K562 (cell line): ENCODE data around the gene TOX2. TPM values are rescaled to one million over a fixed set of nuclear protein-coding genes. Genes with fewer than 3 reads are reported as not detected.

Experiments
- CCAR2 ChIP-seq: fragments of 200-400 bp; formaldehyde crosslinking; IDR thresholded peaks from 2 replicates; pipeline ENCODE4 v1.6.1; 2017; ENCODE audit warnings: mild to moderate bottlenecking, low read depth, low read length
- E4F1 ChIP-seq: fragments of 250-450 bp; sonication (Bioruptor Pico); IDR thresholded peaks from 2 replicates; pipeline ENCODE4 v1.5.0; 2021; ENCODE audit warnings: mild to moderate bottlenecking, borderline replicate concordance
- JUN ChIP-seq, 2 experiments: sonication (generic) in 1 of 2; formaldehyde crosslinking in 1 of 2; IDR thresholded peaks; 2 replicates each; pipeline versions ENCODE4 v1.6.1 to v1.8.0; 2012 to 2022; ENCODE audit warnings: borderline replicate concordance in 2 of 2, mild to moderate bottlenecking in 2 of 2, improper control_type of control experiment in 1 of 2, low read depth in 1 of 2, low read length in 1 of 2, missing genetic modification reagents in 1 of 2
- SRF ChIP-seq, 2 experiments: fragments of 250-450, 450-650 bp in 1 of 2; sonication (Bioruptor Pico) in 1 of 2; sonication (generic) in 1 of 2; formaldehyde crosslinking; IDR thresholded peaks; 2 replicates each; pipeline versions ENCODE4 v1.5.0 to v1.5.1; 2020 to 2022; ENCODE audit warnings: mild to moderate bottlenecking in 1 of 2, missing genetic modification reagents in 1 of 2
- STAT6 ChIP-seq: sonication (generic); formaldehyde crosslinking; IDR thresholded peaks from 2 replicates; pipeline ENCODE4 v1.8.1; 2023; ENCODE audit warnings: mild to moderate bottlenecking, missing genetic modification reagents
- ZBTB40 ChIP-seq, 2 experiments: fragments of 450-650 bp in 1 of 2; sonication (generic) in 1 of 2; formaldehyde crosslinking in 1 of 2; IDR thresholded peaks; 2 replicates each; pipeline versions ENCODE4 v1.7.1 to v1.9.0; 2016 to 2022; ENCODE audit warnings: inconsistent platforms in 1 of 2, mild to moderate bottlenecking in 1 of 2, missing genetic modification reagents in 1 of 2
- ZFX ChIP-seq: sonication (generic); formaldehyde crosslinking; IDR thresholded peaks from 2 replicates; pipeline ENCODE4 v1.8.0; 2022; ENCODE audit warnings: mild to moderate bottlenecking, missing genetic modification reagents, moderate library complexity
- ZHX1 ChIP-seq: fragments of 150-350 bp; conservative IDR thresholded peaks from 2 replicates; pipeline ENCODE4 v1.6.1; 2014; ENCODE audit warnings: low read length
- polyA plus RNA-seq, 8 experiments: library from polyadenylated mRNA; depleted of rRNA in 4 of 8; stranded (reverse) in 5 of 8; unstranded in 3 of 8; fragments of >200 nt; fragmentation: Nextera tagmentation in 2 of 8; fragmentation: Illumina TruSeq in 1 of 8; extraction: Ambion mirVana in 2 of 8; extraction: Trizol in 1 of 8; gene quantifications; 2 replicates each; pipeline versions ENCODE4 v1.2.1 to v1.2.3, GENCODE V29; 2011 to 2014; ENCODE audit warnings: inconsistent platforms in 1 of 8, missing spikeins in 1 of 8
- total RNA-seq, 7 experiments: library from RNA; depleted of rRNA in 6 of 7; stranded (reverse); fragments of >200 nt in 6 of 7; fragmentation: Illumina TruSeq in 2 of 7; extraction: Trizol in 2 of 7; gene quantifications; 2 replicates each; pipeline versions ENCODE4 v1.2.1 to v1.2.3, GENCODE V29; 2011 to 2021; ENCODE audit warnings: low replicate concordance in 1 of 7

The TOX2 gene
- total and polyA plus RNA-seq, 9 of the 15 experiments (the other 6 are each of a cell fraction or from before 2014, with no cell fraction given) = not detected

- TF ChIP-seq STAT6 (CRISPR knock-in tag) = no peak
- no peak for TF ChIP-seq CCAR2
- TF ChIP-seq E4F1 = no peak
- no peak for TF ChIP-seq ZBTB40 (IDR thresholded peaks at IDR 0.05)
- no peak for TF ChIP-seq ZBTB40 (CRISPR knock-in tag; IDR thresholded peaks at IDR 0.05)
- no peak for TF ChIP-seq ZFX (CRISPR knock-in tag)
- TF ChIP-seq SRF (CRISPR knock-in tag; IDR thresholded peaks at IDR 0.05) = no peak
- TF ChIP-seq JUN (IDR thresholded peaks at IDR 0.05; ENCODE audit: borderline replicate concordance, low read depth, low read length) = no peak
- TF ChIP-seq JUN (CRISPR knock-in tag; IDR thresholded peaks at IDR 0.05; ENCODE audit: borderline replicate concordance) = no peak
- no peak for TF ChIP-seq ZHX1
These were observed 95.6 kb downstream of the TOX2 start (continued) for GRCh38 chr20:44010162-44010704.
